Measurements from ENCODE around the gene TMEM186. TPM values are rescaled to one million over a fixed set of nuclear protein-coding genes. Genes with fewer than 3 reads are reported as not detected.

The TMEM186 gene
- total and polyA plus RNA-seq, 2 of the 4 experiments (the other 2 are of a cell fraction) = 5.7 to 6.8 TPM

GRCh38 chr16:8753416-8754054, 43.9 kb downstream of the TMEM186 start:
- no peak overlapping the region for H2BK120ac ChIP-seq (ENCODE audit: low read depth, low read length)
- no TSS peak for BruUV-seq (replicated peaks)
- H3K9me1 ChIP-seq (ENCODE audit: insufficient read depth, low read length) = peaks cover 12% of the 10 kb centered on the region; the same call in 1 of the 2 replicates
- H3K27me3 ChIP-seq (ENCODE audit: control insufficient read depth, insufficient read depth, low read length) = no peaks in the 10 kb centered on the region
- peaks cover 9% of the 10 kb centered on the region for H3K4me1 ChIP-seq (ENCODE audit: control insufficient read depth, insufficient read depth, low read length)
- no peak for TF ChIP-seq CEBPB (IDR thresholded peaks at IDR 0.05; ENCODE audit: low read depth, low read length)
- no peak overlapping the region for H3K4me2 ChIP-seq (ENCODE audit: low read depth, low read length)
- H2BK15ac ChIP-seq (ENCODE audit: low read depth, low read length) = no peak overlapping the region; the same call in 2 of the 3 replicates
- no peak overlapping the region for H3K27ac ChIP-seq (ENCODE audit: insufficient read depth, low read length)
- POLR2A ChIA-PET (ENCODE audit: unreplicated experiment) = no interaction called here
- H2AFZ ChIP-seq (replicated peaks; ENCODE audit: low read length, poor library complexity) = no peak overlapping the region
- H3K4me3 ChIP-seq (ENCODE audit: insufficient read depth, low read depth, low read length) = no peak overlapping the region
- DNase-seq (no peak), ATAC-seq (ENCODE audit: low read depth) (no peak)
- H3K56ac ChIP-seq (ENCODE audit: extremely low read depth, insufficient read depth, low read length) = no peak overlapping the region
- H4K91ac ChIP-seq (ENCODE audit: insufficient read depth, low read depth, low read length) = 0 out of 2 replicates have a peak overlapping the region, but pooled peaks have one; percentile 21
- no peaks in the 10 kb centered on the region for H4K20me1 ChIP-seq (ENCODE audit: insufficient read depth, low read length)
- no peak overlapping the region; the same call in 1 of the 2 replicates for H2AK5ac ChIP-seq (ENCODE audit: low read depth, low read length)
- in situ Hi-C loops (cut with MboI; ENCODE audit: low sequenced_read_pairs) (no loop called here), dilution Hi-C loops (cut with HindIII; ENCODE audit: low sequenced_read_pairs, unreplicated experiment) (no loop called here), intact Hi-C loops (cut with micrococcal nuclease) (no loop called here)
- H3K9me3 ChIP-seq (ENCODE audit: control insufficient read depth, insufficient read depth, low read length) = no peaks in the 10 kb centered on the region
- no peak overlapping the region for H3K23ac ChIP-seq (ENCODE audit: low read depth, low read length)
- no peak overlapping the region for H2BK5ac ChIP-seq (ENCODE audit: low read depth, low read length, poor library complexity, severe bottlenecking)
- H4K5ac ChIP-seq (ENCODE audit: low read depth, low read length) = no peak overlapping the region
- H3K18ac ChIP-seq (ENCODE audit: low read depth, low read length) = no peak overlapping the region
- H3K14ac ChIP-seq (replicated peaks; ENCODE audit: low read depth, low read length) = no peak overlapping the region
- H2AK9ac ChIP-seq (replicated peaks; ENCODE audit: low read depth, low read length, poor library complexity) = no peak overlapping the region
- 92% methylated on average over 3 of the region's 9 CpGs; no CpG with 5 or more reads in 1 of the 2 experiments for WGBS, 2 experiments (ENCODE audit: extremely low coverage in 2 of 2, insufficient read length in 1 of 2)
- no peaks in the 10 kb centered on the region for H3K79me1 ChIP-seq (ENCODE audit: low read depth in 1 of 2, low read length in 2 of 2)
- H3K36me3 ChIP-seq (ENCODE audit: control insufficient read depth, insufficient read depth, low read length) = no peaks in the 10 kb centered on the region
- H2BK20ac ChIP-seq (ENCODE audit: low read depth, low read length) = no peak overlapping the region
- no peak overlapping the region for H3K9ac ChIP-seq (ENCODE audit: low read depth, low read length)
- H4K8ac ChIP-seq (ENCODE audit: low read depth in 2 of 2, low read length in 2 of 2) = no peak overlapping the region
- H3K4ac ChIP-seq (ENCODE audit: low read depth, low read length) = no peak overlapping the region
- CTCF ChIA-PET = no interaction called here
